ENCODE data around the gene TAGAP. TPM values are rescaled to one million over a fixed set of nuclear protein-coding genes. Genes with fewer than 3 reads are reported as not detected.

The TAGAP gene
- total RNA-seq, 1 experiment from 2014 or later, result 0.13 TPM

GRCh38 chr6:159061805-159062563, 17.2 kb upstream of the TAGAP start:
- DNase-seq (ENCODE audit: low read depth, low spot score) (no peak), ATAC-seq (no peak)
- intact Hi-C loops (cut with micrococcal nuclease; ENCODE audit: unreplicated experiment), result no loop called here
- TF ChIP-seq CTCF (IDR thresholded peaks at IDR 0.05) (no peak), POLR2AphosphoS5 (IDR thresholded peaks at IDR 0.05; ENCODE audit: low read depth, low read length) (no peak)
- H3K27me3 ChIP-seq (ENCODE audit: control insufficient read depth, insufficient read depth, low read length), result peaks cover 44% of the 10 kb centered on the region
- H3K27ac ChIP-seq (ENCODE audit: low read length), result no peak overlapping the region
- in situ Hi-C loops (cut with HindIII; ENCODE audit: low pct_unique_long_range_greater_than_20kb, low sequenced_read_pairs), result no loop called here
- H3K36me3 ChIP-seq (ENCODE audit: control insufficient read depth, insufficient read depth, low read length), result no peaks in the 10 kb centered on the region
- POLR2A ChIA-PET, result no interaction called here
- BruUV-seq (replicated peaks), result no TSS peak
- H3K9me3 ChIP-seq (ENCODE audit: control insufficient read depth, insufficient read depth, low read depth, low read length), result no peaks in the 10 kb centered on the region
- no peaks in the 10 kb centered on the region for H3K4me1 ChIP-seq (ENCODE audit: control insufficient read depth, insufficient read depth, low read length)
- no peak overlapping the region for H3K4me3 ChIP-seq (ENCODE audit: low read depth in 2 of 2, low read length in 2 of 2)
- CTCF ChIA-PET, result no interaction called here

GRCh38 chr6:159061146-159061545, 16.4 kb upstream of the TAGAP start:
- Histone ChIP-seq H3K4me3 (ENCODE audit: low read depth in 2 of 2, low read length in 2 of 2) (no peak overlapping the region), H3K27me3 (ENCODE audit: control insufficient read depth, insufficient read depth, low read length) (peaks cover 46% of the 10 kb centered on the region), H3K36me3 (ENCODE audit: control insufficient read depth, insufficient read depth, low read length) (no peaks in the 10 kb centered on the region), H3K27ac (ENCODE audit: low read length) (no peak overlapping the region), H3K4me1 (ENCODE audit: control insufficient read depth, insufficient read depth, low read length) (no peaks in the 10 kb centered on the region), H3K9me3 (ENCODE audit: control insufficient read depth, insufficient read depth, low read depth, low read length) (no peaks in the 10 kb centered on the region)
- POLR2A ChIA-PET, result no interaction called here
- no TSS peak for BruUV-seq (replicated peaks)
- DNase-seq (ENCODE audit: low read depth, low spot score), result no peak
- no peak for ATAC-seq
- in situ Hi-C loops (cut with HindIII; ENCODE audit: low pct_unique_long_range_greater_than_20kb, low sequenced_read_pairs) (no loop called here), intact Hi-C loops (cut with micrococcal nuclease; ENCODE audit: unreplicated experiment) (no loop called here)
- CTCF ChIA-PET, result no interaction called here
- TF ChIP-seq SIN3A (IDR thresholded peaks at IDR 0.05; ENCODE audit: borderline replicate concordance, insufficient read depth, low read depth, low read length) (no peak), POLR2AphosphoS5 (IDR thresholded peaks at IDR 0.05; ENCODE audit: low read depth, low read length) (no peak), CTCF (IDR thresholded peaks at IDR 0.05) (no peak), TCF7L2 (IDR thresholded peaks at IDR 0.05; ENCODE audit: low read depth, low read length) (no peak), REST (IDR thresholded peaks at IDR 0.05; ENCODE audit: insufficient read depth in 1 of 2, low read depth in 2 of 2, low read length in 1 of 2) (no peak)
